GM18519 (cell line): Measurements from ENCODE around the gene DPYSL5.
"Not testable (repeated sequence)": the region's sequence is repeated elsewhere in the genome, so short reads cannot be mapped to it uniquely, and the experiment has no call there.

Experiments
- ATAC-seq: cut with Tn5 transposase; IDR thresholded peaks from one replicate; pipeline ENCODE4 v1.9.1; 2021; ENCODE audit warnings: mild to moderate bottlenecking, moderate library complexity; ENCODE audit not compliant: unreplicated experiment, low FRiP score

Gene DPYSL5

DNA sequence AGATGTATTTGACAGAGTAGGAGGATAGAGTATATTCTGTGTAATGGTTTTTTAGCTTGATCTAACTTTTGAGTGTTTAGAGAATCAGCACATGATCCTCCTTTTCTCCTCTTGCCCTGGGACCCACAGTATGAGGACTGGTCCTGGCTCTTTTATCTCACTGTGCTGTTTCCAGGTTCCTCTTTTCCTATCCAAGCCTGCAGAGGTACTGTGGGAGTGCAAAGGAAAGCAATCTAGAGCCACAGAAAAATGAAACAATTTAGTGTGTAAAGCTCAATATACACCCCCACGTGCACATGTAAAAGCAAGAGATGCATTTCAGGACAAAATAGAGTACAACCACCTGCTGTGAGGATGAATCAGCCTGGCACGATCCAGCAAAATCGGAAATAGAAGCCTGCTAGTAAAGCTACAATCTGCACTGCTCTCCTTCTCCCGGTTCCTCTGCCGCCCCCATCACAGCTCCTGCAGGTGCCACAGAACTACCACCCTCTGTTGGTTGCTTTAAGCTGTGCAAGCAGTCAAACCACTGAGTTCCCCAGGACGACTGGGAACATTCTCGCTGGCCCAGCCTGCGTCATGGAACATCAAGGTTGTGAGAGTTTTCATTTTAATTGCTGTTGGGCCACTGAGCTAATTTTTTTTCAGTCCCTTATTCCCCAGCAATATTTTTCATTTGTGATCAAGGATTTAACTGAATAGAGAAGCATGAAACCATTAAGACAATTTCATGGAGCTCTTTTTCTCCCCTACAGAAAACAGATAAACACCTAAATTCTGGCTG, 74.7 kb downstream of the DPYSL5 start:
- ATAC-seq: no peak

- not testable (repeated sequence) for ATAC-seq
Measured at GRCh38 chr2:26923189-26923466, 75.2 kb downstream of the DPYSL5 start.

DNA sequence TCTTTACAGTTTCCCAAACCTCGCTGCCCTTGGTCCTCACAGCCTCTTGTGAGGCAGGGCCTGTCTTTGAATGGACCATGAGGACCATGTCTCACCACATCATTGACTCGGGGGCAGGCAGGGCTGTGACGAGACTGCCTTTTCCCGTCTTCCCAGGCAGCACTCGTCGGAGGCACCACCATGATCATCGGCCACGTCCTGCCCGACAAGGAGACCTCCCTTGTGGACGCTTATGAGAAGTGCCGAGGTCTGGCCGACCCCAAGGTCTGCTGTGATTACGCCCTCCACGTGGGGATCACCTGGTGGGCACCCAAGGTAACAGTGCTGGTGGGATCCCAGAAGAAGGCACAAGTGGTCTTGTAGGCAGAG, 76.8 kb downstream of the DPYSL5 start:
- no peak for ATAC-seq

- ATAC-seq: no peak
Measured at GRCh38 chr2:26925100-26925791, 77.3 kb downstream of the DPYSL5 start.

DNA sequence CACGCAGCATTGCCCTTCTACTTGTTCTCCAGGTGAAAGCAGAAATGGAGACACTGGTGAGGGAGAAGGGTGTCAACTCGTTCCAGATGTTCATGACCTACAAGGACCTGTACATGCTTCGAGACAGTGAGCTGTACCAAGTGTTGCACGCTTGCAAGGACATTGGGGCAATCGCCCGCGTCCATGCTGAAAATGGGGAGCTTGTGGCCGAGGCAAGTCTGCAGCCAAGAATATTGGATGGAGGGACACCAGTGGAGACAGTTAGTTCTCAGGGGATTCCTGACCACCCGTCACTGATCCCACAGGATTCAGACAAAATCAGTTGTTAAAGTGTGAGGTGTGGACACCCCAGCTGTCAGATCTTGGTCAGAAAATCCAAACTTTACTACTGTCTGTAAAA, 79.3 kb downstream of the DPYSL5 start:
- no peak for ATAC-seq

DNA sequence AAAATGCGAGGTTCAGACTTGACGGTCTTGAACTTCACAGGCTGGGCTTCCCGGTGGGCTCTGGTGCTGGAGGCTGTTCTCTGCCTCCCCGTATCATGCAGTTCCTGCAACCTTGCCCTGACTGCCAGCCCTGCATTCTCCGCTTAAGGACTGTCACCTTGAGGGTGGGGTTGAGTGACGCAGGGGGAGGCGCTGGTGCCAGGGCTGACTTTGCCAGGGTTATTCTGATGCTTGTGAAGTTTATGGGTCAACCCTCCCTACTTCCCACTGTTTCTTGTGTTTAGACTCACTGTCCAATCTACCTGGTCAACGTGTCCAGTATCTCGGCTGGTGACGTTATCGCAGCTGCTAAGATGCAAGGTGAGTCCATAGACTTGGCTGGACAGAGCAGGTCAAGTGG, 85.0 kb downstream of the DPYSL5 start:
- ATAC-seq: no peak

DNA sequence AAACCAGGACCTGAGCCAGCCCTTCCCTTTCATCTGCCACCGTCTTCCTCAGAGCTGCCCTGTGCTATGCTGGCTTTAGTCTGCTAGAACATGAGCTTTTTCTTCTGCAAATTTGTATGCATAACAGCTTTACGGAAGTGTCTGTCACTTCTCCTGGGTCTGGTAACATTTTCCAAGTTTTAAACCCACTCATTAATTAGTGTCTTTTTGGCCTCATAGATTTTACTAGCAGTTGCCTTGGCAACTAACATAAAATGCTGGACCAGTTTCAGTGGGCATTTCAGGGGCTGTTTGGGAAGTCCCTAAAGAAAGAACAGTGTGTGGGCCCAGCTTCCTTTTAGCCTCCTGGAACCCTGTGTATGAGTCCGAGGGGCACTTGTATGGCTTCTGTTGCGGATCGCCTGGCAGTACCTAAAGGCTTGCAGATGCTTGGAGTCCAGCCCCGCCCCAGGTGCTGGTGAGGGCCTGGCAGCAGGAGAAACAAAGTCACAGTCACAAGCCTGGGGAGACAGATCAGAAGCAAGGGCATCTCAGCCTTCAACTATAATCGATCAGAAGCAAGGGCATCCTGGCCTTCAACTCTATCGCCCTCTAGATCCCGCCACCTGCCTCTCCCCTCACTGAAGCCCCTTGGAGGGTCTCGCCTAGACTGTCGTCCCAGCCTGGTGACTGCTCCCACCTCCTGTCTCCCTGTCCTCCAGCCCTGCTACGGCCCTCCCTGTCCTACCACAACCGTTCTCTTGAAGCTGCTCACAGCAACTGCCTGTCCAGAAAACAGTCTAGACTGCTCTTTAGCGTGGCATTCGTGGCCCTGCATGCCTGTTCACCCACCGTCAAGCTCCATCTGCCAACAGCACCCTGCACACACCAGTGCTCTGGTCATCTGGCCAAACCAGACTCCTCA, 85.8 kb downstream of the DPYSL5 start:
- ATAC-seq: no peak

DNA sequence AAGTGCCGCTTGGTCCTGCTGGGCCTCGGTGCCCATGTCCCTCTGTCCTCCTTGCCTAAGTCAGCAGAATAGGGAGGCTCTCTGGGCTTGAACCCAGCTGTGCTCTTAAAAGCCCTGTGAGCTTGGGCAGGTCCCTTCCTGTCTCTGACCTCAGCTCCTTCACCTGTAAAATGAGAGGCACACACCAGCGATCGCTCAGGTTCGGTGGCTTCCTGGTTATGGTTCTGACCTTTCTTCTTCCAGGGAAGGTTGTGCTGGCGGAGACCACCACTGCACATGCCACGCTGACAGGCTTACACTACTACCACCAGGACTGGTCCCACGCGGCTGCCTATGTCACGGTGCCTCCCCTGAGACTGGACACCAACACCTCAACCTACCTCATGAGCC, 86.4 kb downstream of the DPYSL5 start:
- no peak for ATAC-seq

GRCh38 chr2:26934985-26935384, 87.1 kb downstream of the DPYSL5 start:
- no peak for ATAC-seq

GRCh38 chr2:26936855-26937254, 88.9 kb downstream of the DPYSL5 start:
- no peak for ATAC-seq

DNA sequence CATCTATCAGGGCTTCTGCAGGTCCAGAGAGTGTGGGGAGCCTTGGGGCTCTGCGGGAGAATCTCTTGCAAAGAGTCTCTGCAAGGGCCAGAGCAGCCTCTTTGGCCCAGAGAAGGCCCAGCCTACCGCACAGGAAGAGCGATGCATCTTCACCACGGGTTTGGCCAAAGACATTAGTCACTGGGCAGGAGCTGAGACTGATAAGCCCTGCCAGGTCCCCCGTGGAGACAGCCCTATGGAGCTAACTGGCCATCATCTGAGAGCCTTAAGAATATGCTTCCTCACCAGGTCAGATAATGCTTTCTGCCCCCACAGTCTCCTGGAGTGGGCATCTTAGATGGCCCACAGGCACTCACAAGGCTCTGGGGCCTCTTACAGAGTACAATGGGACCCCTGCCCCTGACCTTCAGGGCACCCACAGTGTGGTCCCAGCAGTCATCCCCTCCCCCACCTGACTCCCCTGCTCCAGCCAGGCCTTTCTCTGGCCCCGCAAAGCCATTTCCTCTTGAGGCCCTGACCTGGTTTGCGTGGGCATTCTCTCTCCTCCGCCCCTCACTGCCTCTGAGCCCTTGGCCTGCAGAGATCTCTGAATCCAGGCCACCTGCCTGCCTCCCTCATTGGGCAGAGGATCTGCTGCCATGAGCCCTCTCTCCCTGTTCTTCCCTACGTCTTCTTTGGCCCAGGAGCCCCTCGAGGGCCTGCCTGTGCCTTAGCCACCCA, 90.6 kb downstream of the DPYSL5 start:
- no peak for ATAC-seq

GRCh38 chr2:26940001-26940400, 92.1 kb downstream of the DPYSL5 start:
- ATAC-seq: no peak

- ATAC-seq: no peak
Measured at GRCh38 chr2:26941486-26941885, 93.6 kb downstream of the DPYSL5 start.

DNA sequence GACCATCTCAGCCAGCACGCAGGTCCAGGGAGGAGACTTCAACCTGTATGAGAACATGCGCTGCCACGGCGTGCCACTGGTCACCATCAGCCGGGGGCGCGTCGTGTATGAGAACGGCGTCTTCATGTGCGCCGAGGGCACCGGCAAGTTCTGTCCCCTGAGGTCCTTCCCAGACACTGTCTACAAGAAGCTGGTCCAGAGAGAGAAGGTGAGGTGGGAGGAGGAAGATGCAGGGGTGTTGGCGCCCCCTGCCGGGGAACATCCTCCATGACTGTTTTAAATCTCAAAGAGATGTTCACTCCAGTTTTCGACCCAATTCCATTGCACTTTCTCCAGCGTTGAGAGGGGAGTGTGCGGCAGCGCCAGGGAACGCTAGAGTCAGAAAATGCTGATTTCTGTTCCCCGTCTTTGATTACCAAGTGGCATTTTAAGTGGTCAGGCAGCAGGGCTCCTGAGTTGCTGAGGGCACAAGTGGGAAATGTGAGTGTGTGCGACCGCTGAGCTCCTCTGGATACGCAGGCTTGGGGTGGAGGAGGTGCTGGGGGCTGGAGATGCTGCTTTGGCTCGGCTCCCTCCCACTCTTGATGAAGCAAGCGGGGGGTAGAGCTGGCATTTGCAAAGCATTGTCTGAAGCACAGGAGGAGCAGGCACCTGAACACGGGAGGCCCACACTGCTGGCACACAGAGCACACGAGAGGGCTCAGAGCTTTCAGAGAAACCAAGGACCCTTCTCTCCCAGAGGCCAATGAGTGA, 94.8 kb downstream of the DPYSL5 start:
- ATAC-seq: no peak

- no peak for ATAC-seq
Measured at GRCh38 chr2:26945991-26946750, 98.2 kb downstream of the DPYSL5 start.

DNA sequence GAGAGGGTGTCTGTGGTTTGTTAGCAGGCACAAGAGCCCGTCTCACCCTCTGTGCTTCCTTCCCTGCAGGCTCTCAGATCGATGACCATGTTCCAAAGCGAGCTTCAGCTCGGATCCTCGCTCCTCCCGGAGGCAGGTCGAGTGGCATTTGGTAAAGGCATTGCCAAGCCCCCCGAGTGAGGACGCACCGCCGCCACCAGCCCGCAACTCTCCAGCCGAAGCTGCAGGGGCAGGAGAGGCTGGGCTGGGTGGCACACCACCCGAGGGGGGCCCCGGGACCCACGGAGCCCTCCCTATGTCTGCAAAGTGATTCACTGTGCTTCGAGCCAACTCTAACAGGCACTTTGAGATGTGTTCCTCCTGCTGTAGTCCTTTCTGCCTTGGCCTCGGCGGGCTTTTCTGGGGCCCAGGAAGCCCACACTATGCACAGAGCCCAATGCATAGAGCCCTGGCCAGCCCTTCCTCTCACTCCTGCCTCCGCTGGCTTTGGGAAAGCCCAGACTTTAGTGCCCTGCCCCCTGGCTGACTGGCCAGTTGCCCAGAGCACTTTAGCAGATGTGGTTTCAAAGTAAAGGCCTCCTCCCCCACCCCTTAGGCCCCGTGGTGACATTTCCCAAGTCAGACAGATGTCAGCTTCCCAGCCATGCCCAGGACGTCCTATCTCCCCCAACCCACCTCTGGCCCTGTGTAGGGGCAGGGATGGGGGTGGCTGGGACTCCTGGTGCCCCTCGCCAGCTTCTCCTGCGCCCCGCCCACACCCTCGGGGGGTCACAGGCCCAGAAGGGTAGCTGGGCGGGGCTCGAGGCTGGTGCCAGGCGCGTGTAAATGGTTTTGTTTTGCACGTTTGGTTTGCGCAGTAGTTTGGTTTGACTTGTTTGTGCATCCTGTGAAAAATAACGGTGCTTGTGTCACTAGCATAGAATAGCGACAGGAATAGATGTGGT, 99.2 kb downstream of the DPYSL5 start:
- no peak for ATAC-seq

DNA sequence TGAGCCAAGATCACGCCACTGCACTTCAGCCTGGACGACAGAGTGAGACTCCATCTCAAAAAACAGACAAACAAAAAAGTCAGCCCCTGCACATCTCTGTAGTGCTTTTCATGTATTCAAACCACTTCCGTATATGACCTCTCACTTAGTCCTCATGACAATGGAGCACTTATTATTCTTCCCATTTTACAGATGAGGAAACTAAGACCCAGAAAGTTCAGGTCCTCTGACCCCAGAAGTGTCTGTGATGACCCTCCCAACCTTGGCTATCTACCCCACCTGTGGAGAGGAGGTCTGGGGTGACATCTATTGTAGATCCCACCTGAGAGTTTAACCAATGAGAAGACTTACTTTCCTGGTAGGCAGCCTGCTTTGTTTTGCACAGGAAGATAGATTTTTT, 100.9 kb downstream of the DPYSL5 start:
- ATAC-seq: no peak

DNA sequence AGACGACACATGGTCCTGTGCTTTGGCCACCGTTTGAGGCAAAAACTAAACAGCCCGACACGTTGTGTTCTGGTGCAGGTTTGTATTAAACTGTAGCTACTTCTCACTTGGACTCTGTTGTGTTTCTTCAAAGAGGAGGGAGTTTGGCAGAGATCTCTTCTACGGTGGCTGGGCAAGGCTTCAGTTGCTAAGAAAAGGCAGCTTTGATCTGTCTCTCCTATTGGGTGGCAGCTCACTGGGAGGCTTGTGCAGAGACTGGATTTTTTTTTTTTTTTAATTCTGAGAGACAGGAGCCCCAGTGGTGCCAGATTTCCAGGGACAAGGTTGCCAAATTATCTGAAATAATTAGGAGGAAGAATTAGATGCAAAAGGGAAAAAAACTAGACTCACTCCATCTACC, 102.3 kb downstream of the DPYSL5 start:
- no peak for ATAC-seq
